B cell (primary cell): ENCODE results near the gene FLNB. TPM values are rescaled to one million over a fixed set of nuclear protein-coding genes. Genes with fewer than 3 reads are reported as not detected.

Experiments
- ATAC-seq: fragments of 200-7000 bp; cut with Tn5 transposase; one replicate; pipeline ENCODE4 v1.10.0; 2021; ENCODE audit warnings: low read depth, mild to moderate bottlenecking, moderate number of reproducible peaks, moderate library complexity
- CTCF ChIA-PET: fragments of 350-600 bp; sonication (Branson Sonifier 250); formaldehyde crosslinking; loops from one replicate; lab custom pipeline; 2021; ENCODE audit warnings: antibody characterized with exemption, inconsistent platforms; lab: Charles Lee
- POLR2A ChIA-PET: fragments of 350-600 bp; sonication (Branson Sonifier 250); formaldehyde crosslinking; loops from one replicate; lab custom pipeline; 2021; ENCODE audit warnings: antibody characterized with exemption; lab: Charles Lee
- DNase-seq: peaks from one replicate; pipeline ENCODE4 v3.0.0; 2013
- H2AFZ ChIP-seq: 2 replicates; pipeline ENCODE4 v1.6.1; 2012; ENCODE audit warnings: mild to moderate bottlenecking, low read depth, low read length; ENCODE audit not compliant: insufficient read depth, poor library complexity, severe bottlenecking
- H3K27ac ChIP-seq, 2 donors: 1 replicate in 1 of 2; 2 replicates in 1 of 2; pipeline ENCODE4 v1.5.1; 2012 to 2013; ENCODE audit warnings: low read length in 2 of 2, mild to moderate bottlenecking in 2 of 2, moderate library complexity in 1 of 2
- H3K27me3 ChIP-seq, 4 experiments: fragments of 200-600 bp in 1 of 4; sonication (generic) in 1 of 4; replicated peaks in 1 of 4; 1 replicate in 2 of 4; 2 replicates in 2 of 4; pipeline versions ENCODE4 v1.6.1 to v1.7.0; 2013 to 2016; ENCODE audit warnings: low read length in 3 of 4, mild to moderate bottlenecking in 2 of 4, mixed read lengths in 1 of 4, moderate library complexity in 1 of 4; ENCODE audit not compliant: insufficient read depth in 4 of 4, control insufficient read depth in 3 of 4; ENCODE audit errors: control extremely low read depth in 1 of 4
- H3K36me3 ChIP-seq, 2 experiments: replicated peaks in 1 of 2; 1 replicate in 1 of 2; 2 replicates in 1 of 2; pipeline versions ENCODE4 v1.6.1 to v1.7.1; 2013; ENCODE audit warnings: low read length in 1 of 2; ENCODE audit not compliant: insufficient read depth in 2 of 2, control insufficient read depth in 1 of 2; ENCODE audit errors: control extremely low read depth in 1 of 2, extremely low read depth in 1 of 2
- H3K4me1 ChIP-seq, 2 donors: fragments of 200-600 bp in 1 of 2; sonication (generic) in 1 of 2; 1 replicate in 1 of 2; 2 replicates in 1 of 2; pipeline versions ENCODE4 v1.5.1 to v1.6.1; 2013 to 2017; ENCODE audit warnings: low read length in 2 of 2; ENCODE audit not compliant: control insufficient read depth in 2 of 2, insufficient read depth in 2 of 2
- H3K4me2 ChIP-seq: replicated peaks from 2 replicates; pipeline ENCODE3; 2012; ENCODE audit warnings: mild to moderate bottlenecking, low read depth, low read length; ENCODE audit not compliant: poor library complexity, severe bottlenecking
- H3K4me3 ChIP-seq, 5 experiments: fragments of 200-600 bp in 1 of 5; sonication (generic) in 1 of 5; 1 replicate in 3 of 5; 2 replicates in 2 of 5; pipeline versions ENCODE4 v1.5.1 to v1.7.0; 2011 to 2016; ENCODE audit warnings: low read length in 4 of 5, mild to moderate bottlenecking in 4 of 5, low read depth in 2 of 5, control low read depth in 1 of 5, moderate library complexity in 1 of 5; ENCODE audit not compliant: insufficient read depth in 1 of 5; ENCODE audit errors: control extremely low read depth in 1 of 5, extremely low read depth in 1 of 5
- H3K79me2 ChIP-seq: fragments of 200-600 bp; sonication (generic); one replicate; pipeline ENCODE4 v1.6.0; 2016; ENCODE audit warnings: low read length; ENCODE audit not compliant: control insufficient read depth, insufficient read depth
- H3K9ac ChIP-seq: fragments of 200-600 bp; sonication (generic); 2 replicates; pipeline ENCODE4 v1.6.1; 2017; ENCODE audit warnings: mild to moderate bottlenecking, low read length, moderate library complexity
- H3K9me3 ChIP-seq, 3 donors: one replicate each; pipeline versions ENCODE4 v1.6.1 to v1.7.1; 2013; ENCODE audit warnings: low read length in 2 of 3; ENCODE audit not compliant: control insufficient read depth in 2 of 3, insufficient read depth in 1 of 3; ENCODE audit errors: control extremely low read depth in 1 of 3
- H4K20me1 ChIP-seq: 2 replicates; pipeline ENCODE4 v1.6.0; 2012; ENCODE audit warnings: mild to moderate bottlenecking, low read length; ENCODE audit not compliant: insufficient read depth, control insufficient read depth, poor library complexity, severe bottlenecking
- H3K27ac Mint-ChIP-seq: one replicate; pipeline ENCODE4 v1.8.0; 2021; ENCODE audit warnings: mixed read lengths
- H3K27me3 Mint-ChIP-seq: one replicate; pipeline ENCODE4 v1.8.0; 2021; ENCODE audit warnings: mixed read lengths
- H3K4me1 Mint-ChIP-seq: one replicate; pipeline ENCODE4 v1.8.0; 2021; ENCODE audit warnings: mixed read lengths
- H3K4me3 Mint-ChIP-seq: one replicate; pipeline ENCODE4 v1.8.0; 2021; ENCODE audit warnings: mixed read lengths
- H3K9me3 Mint-ChIP-seq: one replicate; pipeline ENCODE4 v1.8.0; 2022; ENCODE audit warnings: mixed read lengths; ENCODE audit not compliant: insufficient read depth
- EZH2 ChIP-seq: IDR thresholded peaks from 2 replicates; pipeline ENCODE4 v1.6.1; 2012; ENCODE audit warnings: borderline replicate concordance, low read depth, mild to moderate bottlenecking, moderate library complexity, low read length; ENCODE audit not compliant: insufficient read depth, poor library complexity, severe bottlenecking
- WGBS: methylation state at CpG from one replicate; pipeline ENCODE4 v1.1.5; 2013; ENCODE audit warnings: missing lambda C conversion rate; ENCODE audit not compliant: insufficient coverage; 5-methylcytosine and 5-hydroxymethylcytosine counted together
- intact Hi-C: fragments of 100-400 bp; cut with micrococcal nuclease; formaldehyde crosslinking; loops from one replicate; pipeline ENCODE4 v1.10.0; 2022
- polyA plus RNA-seq: library from polyadenylated mRNA; depleted of rRNA; stranded (reverse); fragments of >200 nt; gene quantifications from 2 replicates; pipeline ENCODE4 v1.2.3, GENCODE V29; 2012
- total RNA-seq, 2 donors: library from RNA; stranded (reverse); fragments of 120-200 nt in 1 of 2; gene quantifications; 1 replicate in 1 of 2; 2 replicates in 1 of 2; pipeline versions ENCODE4 v1.2.3 to v1.2.4, GENCODE V29; 2013 to 2022
- TF ChIP-seq, protein P1 (sequence below): fragments of 200-600 bp; IDR thresholded peaks from one replicate; pipeline ENCODE4 v1.8.0; 2022; ENCODE audit warnings: antibody characterized with exemption, mild to moderate bottlenecking

FLNB gene
- total and polyA plus RNA-seq, 2 donors (not counting 1 experiment from before 2014, with no cell fraction given) = 25.5 to 28.3 TPM

DNA sequence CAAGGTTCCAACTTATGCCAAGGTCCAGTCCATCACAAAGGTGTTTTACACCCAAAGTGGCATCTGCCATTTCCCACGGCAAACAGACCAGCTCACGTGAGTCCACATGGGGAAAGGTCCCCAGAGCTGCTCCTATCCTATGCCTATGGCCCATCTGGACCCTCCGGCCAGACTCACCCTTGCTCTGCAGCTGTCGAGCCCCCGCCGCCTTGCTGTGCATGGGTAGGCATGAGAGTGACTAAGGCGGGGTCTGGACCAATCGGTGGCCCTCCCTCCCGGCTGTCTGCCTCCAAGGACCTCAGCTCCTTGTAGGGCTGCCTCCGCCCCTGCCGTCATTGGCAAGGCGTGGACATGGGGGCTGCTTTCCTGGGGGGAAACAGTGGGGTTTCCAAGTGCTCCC, 175.7 kb downstream of the FLNB start:
- no peak overlapping the region for H2AFZ ChIP-seq
- H3K27ac ChIP-seq = no peak overlapping the region
- intact Hi-C loops = no loop called here
- TF ChIP-seq EZH2 = no peak
- TF ChIP-seq, protein P1, sequence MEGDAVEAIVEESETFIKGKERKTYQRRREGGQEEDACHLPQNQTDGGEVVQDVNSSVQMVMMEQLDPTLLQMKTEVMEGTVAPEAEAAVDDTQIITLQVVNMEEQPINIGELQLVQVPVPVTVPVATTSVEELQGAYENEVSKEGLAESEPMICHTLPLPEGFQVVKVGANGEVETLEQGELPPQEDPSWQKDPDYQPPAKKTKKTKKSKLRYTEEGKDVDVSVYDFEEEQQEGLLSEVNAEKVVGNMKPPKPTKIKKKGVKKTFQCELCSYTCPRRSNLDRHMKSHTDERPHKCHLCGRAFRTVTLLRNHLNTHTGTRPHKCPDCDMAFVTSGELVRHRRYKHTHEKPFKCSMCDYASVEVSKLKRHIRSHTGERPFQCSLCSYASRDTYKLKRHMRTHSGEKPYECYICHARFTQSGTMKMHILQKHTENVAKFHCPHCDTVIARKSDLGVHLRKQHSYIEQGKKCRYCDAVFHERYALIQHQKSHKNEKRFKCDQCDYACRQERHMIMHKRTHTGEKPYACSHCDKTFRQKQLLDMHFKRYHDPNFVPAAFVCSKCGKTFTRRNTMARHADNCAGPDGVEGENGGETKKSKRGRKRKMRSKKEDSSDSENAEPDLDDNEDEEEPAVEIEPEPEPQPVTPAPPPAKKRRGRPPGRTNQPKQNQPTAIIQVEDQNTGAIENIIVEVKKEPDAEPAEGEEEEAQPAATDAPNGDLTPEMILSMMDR = no peak
- no peaks in the 10 kb centered on the region for H3K36me3 ChIP-seq
- H3K4me3 ChIP-seq = no peak overlapping the region
- Mint-ChIP-seq H3K27ac (no peak overlapping the region), H3K9me3 (no peaks in the 10 kb centered on the region), H3K4me3 (no peak overlapping the region), H3K27me3 (no peaks in the 10 kb centered on the region), H3K4me1 (peaks cover 16% of the 10 kb centered on the region)
- ChIA-PET CTCF (interaction anchor here (1.3 to 15.0 kb wide), 4 partner anchors 30 to 231 kb away, joined by 3 to 336 read pairs (median 184); partner anchors contain the start of genes DNASE1L3, HTD2 and RPP14), POLR2A (no interaction called here)
- no peak for DNase-seq
- no peaks in the 10 kb centered on the region for H4K20me1 ChIP-seq
- no peaks in the 10 kb centered on the region for H3K27me3 ChIP-seq
- no peaks in the 10 kb centered on the region for H3K9me3 ChIP-seq
- peaks cover 5 to 13% of the 10 kb centered on the region in 2 donors for H3K4me1 ChIP-seq
- no peaks in the 10 kb centered on the region for H3K79me2 ChIP-seq
- WGBS = 85% methylated on average over 12 of the region's 12 CpGs
- no peak overlapping the region for H3K9ac ChIP-seq
- ATAC-seq = no peak
- H3K4me2 ChIP-seq = no peak overlapping the region

DNA sequence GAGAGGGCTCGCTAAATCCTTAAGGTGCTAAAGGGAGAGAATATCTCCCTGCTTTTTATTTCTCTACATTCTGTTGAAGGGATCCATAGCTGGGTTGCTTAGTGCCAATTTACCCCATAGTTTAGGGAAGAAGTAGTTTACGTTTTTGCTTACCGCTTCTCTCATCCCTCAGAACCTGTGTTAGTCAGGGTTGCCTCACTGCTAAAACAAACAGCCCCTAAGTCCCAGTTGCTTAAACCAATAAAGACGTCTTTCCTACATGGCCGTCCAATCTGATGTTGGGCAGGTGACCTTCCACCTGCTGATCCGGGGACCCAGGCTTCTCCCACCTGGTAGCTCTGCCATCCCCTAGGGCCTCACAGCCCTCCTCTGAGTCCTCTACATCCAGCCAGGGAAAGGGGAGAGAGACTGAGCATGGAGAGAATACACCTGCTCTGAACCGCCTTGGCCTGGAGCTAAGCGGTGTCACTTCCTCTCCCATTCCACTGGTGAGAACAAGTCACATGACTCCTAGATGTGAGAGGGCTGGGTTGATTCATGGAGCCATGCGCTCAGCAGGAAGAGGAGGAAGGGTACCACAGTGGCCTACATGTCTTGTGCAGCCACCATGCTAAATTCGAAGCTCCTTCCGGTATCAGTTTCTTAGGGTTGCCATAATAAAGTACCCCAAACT, 176.2 kb downstream of the FLNB start:
- Mint-ChIP-seq H3K27me3 (no peaks in the 10 kb centered on the region), H3K9me3 (no peaks in the 10 kb centered on the region), H3K4me1 (peaks cover 15% of the 10 kb centered on the region), H3K4me3 (no peak overlapping the region), H3K27ac (no peak overlapping the region)
- no peak overlapping the region for H3K4me2 ChIP-seq
- no peaks in the 10 kb centered on the region for H3K9me3 ChIP-seq
- WGBS = 100% methylated on average over 6 of the region's 11 CpGs
- H3K27me3 ChIP-seq = no peaks in the 10 kb centered on the region
- CTCF ChIA-PET = interaction anchor here (1.1 to 15.0 kb wide), 5 partner anchors 30 to 231 kb away, joined by 3 to 336 read pairs (median 33); partner anchors contain the start of genes DNASE1L3, HTD2 and RPP14
- ATAC-seq = no peak
- H3K36me3 ChIP-seq = no peaks in the 10 kb centered on the region
- H3K27ac ChIP-seq = no peak overlapping the region
- H4K20me1 ChIP-seq = no peaks in the 10 kb centered on the region
- no peak overlapping the region for H3K4me3 ChIP-seq
- POLR2A ChIA-PET = interaction anchor here (0.7 kb wide), 1 partner anchor 138 kb away, joined by 3 read pairs; no protein-coding TSS in a partner anchor
- intact Hi-C loops = no loop called here
- no peak overlapping the region for H3K9ac ChIP-seq
- DNase-seq = no peak
- TF ChIP-seq, protein P1 = no peak
- TF ChIP-seq EZH2 = no peak
- H3K4me1 ChIP-seq = peaks cover 5 to 8% of the 10 kb centered on the region in 2 donors
- H2AFZ ChIP-seq = no peak overlapping the region
- no peaks in the 10 kb centered on the region for H3K79me2 ChIP-seq
